HCT116 (cell line): ENCODE measurements around the gene RPRML. TPM values are rescaled to one million over a fixed set of nuclear protein-coding genes. Genes with fewer than 3 reads are reported as not detected.

ENCODE experiments used
- ATAC-seq: fragments of 200-7000 bp; cut with Tn5 transposase; 2 replicates; pipeline ENCODE4 v1.9.1; 2020; ENCODE audit warnings: mild to moderate bottlenecking, moderate library complexity
- BruUV-seq: library from RNA; stranded (reverse); fragments of 400-500 nt; replicated peaks from 2 replicates; lab custom pipeline; 2021; lab: Mats Ljungman, UMichigan
- CTCF ChIA-PET: fragments of 300-600 bp; sonication (Branson Sonifier 250); formaldehyde crosslinking; loops from one replicate; lab custom pipeline; 2021; ENCODE audit warnings: antibody characterized with exemption; lab: Charles Lee
- POLR2A ChIA-PET: fragments of 300-600, 350-600 bp; sonication (Branson Sonifier 250); formaldehyde crosslinking; loops from one replicate; lab custom pipeline; 2021; ENCODE audit warnings: antibody characterized with exemption; lab: Charles Lee
- RAD21 ChIA-PET, 2 experiments: fragments of 300-600 bp; sonication (Branson Sonifier 250); formaldehyde crosslinking; loops; one replicate each; lab custom pipeline; 2023; ENCODE audit warnings: low total read pairs in 2 of 2; ENCODE audit not compliant: uncharacterized antibody in 2 of 2, unreplicated experiment in 2 of 2, low non-redundant PET in 1 of 2; lab: Charles Lee
- DNase-seq: peaks from one replicate; pipeline ENCODE4 v3.0.0-alpha.2; 2010; ENCODE audit warnings: low read depth, low spot score
- H2AFZ ChIP-seq: fragments of 200-600 bp; shearing (Covaris generic), sonication (generic); 2 replicates; pipeline ENCODE4 v1.6.1; 2017; ENCODE audit warnings: low read depth, mixed run types, mixed read lengths, antibody characterized with exemption, low read length; ENCODE audit not compliant: poor library complexity, severe bottlenecking
- H3K27ac ChIP-seq: 2 replicates; pipeline ENCODE4 v1.5.1; 2012; ENCODE audit warnings: low read depth, low read length
- H3K27me3 ChIP-seq: fragments of 200-600 bp; sonication (generic); 2 replicates; pipeline ENCODE4 v1.6.1; 2016; ENCODE audit warnings: mixed run types, low read length, mixed read lengths; ENCODE audit not compliant: insufficient read depth
- H3K36me3 ChIP-seq, 2 experiments: fragments of 200-500 bp in 1 of 2; fragments of 200-600 bp in 1 of 2; sonication (Bioruptor generic) in 1 of 2; sonication (generic) in 1 of 2; 2 replicates each; pipeline versions ENCODE4 v1.5.1 to v1.6.1; 2014 to 2016; ENCODE audit warnings: low read length in 2 of 2, inconsistent platforms in 1 of 2, mixed read lengths in 1 of 2, mixed run types in 1 of 2; ENCODE audit not compliant: insufficient read depth in 2 of 2, control insufficient read depth in 1 of 2
- H3K4me1 ChIP-seq, 2 experiments: fragments of 200-600 bp in 1 of 2; sonication (generic) in 1 of 2; 2 replicates each; pipeline versions ENCODE4 v1.5.1 to v1.6.1; 2012 to 2017; ENCODE audit warnings: low read length in 2 of 2, inconsistent platforms in 1 of 2, mild to moderate bottlenecking in 1 of 2, mixed read lengths in 1 of 2, mixed run types in 1 of 2, moderate library complexity in 1 of 2; ENCODE audit not compliant: insufficient read depth in 2 of 2, control insufficient read depth in 1 of 2
- H3K4me2 ChIP-seq: fragments of 200-600 bp; sonication (generic); 2 replicates; pipeline ENCODE4 v1.6.1; 2017; ENCODE audit warnings: mixed run types, low read length, mixed read lengths
- H3K4me3 ChIP-seq, 2 experiments: fragments of 200-600 bp in 1 of 2; sonication (generic) in 1 of 2; replicated peaks in 1 of 2; 2 replicates each; pipeline ENCODE4 v1.5.1; 2011 to 2016; ENCODE audit warnings: low read length in 2 of 2, control low read depth in 1 of 2, low read depth in 1 of 2, mild to moderate bottlenecking in 1 of 2, mixed read lengths in 1 of 2, mixed run types in 1 of 2
- H3K79me2 ChIP-seq: fragments of 200-600 bp; sonication (generic); 2 replicates; pipeline ENCODE4 v1.6.1; 2017; ENCODE audit warnings: mild to moderate bottlenecking, mixed run types, low read length, moderate library complexity, mixed read lengths; ENCODE audit not compliant: insufficient read depth
- H3K9ac ChIP-seq: fragments of 200-600 bp; sonication (generic); 2 replicates; pipeline ENCODE4 v1.6.1; 2016; ENCODE audit warnings: low read length, mixed read lengths
- H3K9me2 ChIP-seq: fragments of 200-600 bp; sonication (generic), shearing (Covaris generic); 2 replicates; pipeline ENCODE4 v1.6.1; 2017; ENCODE audit warnings: mixed run types, mild to moderate bottlenecking, moderate library complexity; ENCODE audit not compliant: insufficient read depth
- H3K9me3 ChIP-seq, 2 experiments: fragments of 200-500 bp in 1 of 2; fragments of 200-600 bp in 1 of 2; sonication (Bioruptor generic) in 1 of 2; sonication (generic) in 1 of 2; 2 replicates each; pipeline ENCODE4 v1.6.1; 2014 to 2017; ENCODE audit warnings: low read length in 2 of 2, mixed read lengths in 2 of 2, inconsistent platforms in 1 of 2, low read depth in 1 of 2, mild to moderate bottlenecking in 1 of 2, mixed run types in 1 of 2, moderate library complexity in 1 of 2; ENCODE audit not compliant: control insufficient read depth in 1 of 2, insufficient read depth in 1 of 2
- H4K20me1 ChIP-seq: fragments of 200-600 bp; sonication (generic), shearing (Covaris generic); 2 replicates; pipeline ENCODE4 v1.6.1; 2017; ENCODE audit warnings: mixed run types, mild to moderate bottlenecking, moderate library complexity; ENCODE audit not compliant: insufficient read depth
- CEBPB ChIP-seq: IDR thresholded peaks from 2 replicates; pipeline ENCODE4 v1.6.1; 2012; ENCODE audit warnings: low read depth
- EZH2 ChIP-seq: fragments of 200-600 bp; sonication (generic); IDR thresholded peaks from 2 replicates; pipeline ENCODE4 v1.6.1; 2017; ENCODE audit warnings: antibody characterized with exemption, mixed run types
- EZH2phosphoT487 ChIP-seq: fragments of 200-600 bp; IDR thresholded peaks from 2 replicates; pipeline ENCODE4 v1.6.1; 2018; ENCODE audit warnings: antibody characterized with exemption, borderline replicate concordance
- FOSL1 ChIP-seq: IDR thresholded peaks from 2 replicates; pipeline ENCODE4 v1.6.1; 2012; ENCODE audit warnings: low read depth
- POLR2AphosphoS5 ChIP-seq: IDR thresholded peaks from 2 replicates; pipeline ENCODE4 v1.6.1; 2011; ENCODE audit warnings: mild to moderate bottlenecking, low read depth, low read length, moderate library complexity
- SRF ChIP-seq: IDR thresholded peaks from 2 replicates; pipeline ENCODE4 v1.6.1; 2012; ENCODE audit warnings: low read depth
- TCF7L2 ChIP-seq: IDR thresholded peaks from 2 replicates; pipeline ENCODE4 v1.7.0; 2011; ENCODE audit warnings: borderline replicate concordance, inconsistent platforms; ENCODE audit not compliant: insufficient read depth, insufficient read length; ENCODE audit errors: extremely low read depth
- YY1 ChIP-seq: IDR thresholded peaks from 2 replicates; pipeline ENCODE4 v1.6.1; 2011; ENCODE audit warnings: low read length, low read depth, moderate library complexity, mild to moderate bottlenecking; ENCODE audit not compliant: insufficient replicate concordance; ENCODE audit errors: extremely low read depth
- ZFX ChIP-seq: fragments of 450-650 bp; IDR thresholded peaks from 2 replicates; pipeline ENCODE4 v1.6.1; 2017
- intact Hi-C: fragments of 100-400 bp; cut with micrococcal nuclease; formaldehyde crosslinking; loops from 2 replicates; pipeline ENCODE4 v1.10.0; 2022
- total RNA-seq: library from RNA; stranded (reverse); gene quantifications from one replicate; pipeline ENCODE4 v1.2.1, GENCODE V29; 2021; ENCODE audit not compliant: unreplicated experiment
- TF ChIP-seq, protein P1 (sequence below), 3 experiments: fragments of 200-600 bp in 1 of 3; sonication (generic) in 1 of 3; IDR thresholded peaks in 2 of 3; conservative IDR thresholded peaks in 1 of 3; 2 replicates each; pipeline ENCODE4 v1.5.1; 2012 to 2017; ENCODE audit warnings: low read depth in 2 of 3, low read length in 2 of 3, antibody characterized with exemption in 1 of 3, borderline replicate concordance in 1 of 3, control low read depth in 1 of 3, mild to moderate bottlenecking in 1 of 3, mixed read lengths in 1 of 3, mixed run types in 1 of 3, moderate library complexity in 1 of 3; ENCODE audit not compliant: insufficient read depth in 1 of 3
- TF ChIP-seq, protein P2 (sequence below): IDR thresholded peaks from 2 replicates; pipeline ENCODE4 v1.6.1; 2012

The RPRML gene
- total RNA-seq, 1 experiment from 2014 or later, result not detected

DNA sequence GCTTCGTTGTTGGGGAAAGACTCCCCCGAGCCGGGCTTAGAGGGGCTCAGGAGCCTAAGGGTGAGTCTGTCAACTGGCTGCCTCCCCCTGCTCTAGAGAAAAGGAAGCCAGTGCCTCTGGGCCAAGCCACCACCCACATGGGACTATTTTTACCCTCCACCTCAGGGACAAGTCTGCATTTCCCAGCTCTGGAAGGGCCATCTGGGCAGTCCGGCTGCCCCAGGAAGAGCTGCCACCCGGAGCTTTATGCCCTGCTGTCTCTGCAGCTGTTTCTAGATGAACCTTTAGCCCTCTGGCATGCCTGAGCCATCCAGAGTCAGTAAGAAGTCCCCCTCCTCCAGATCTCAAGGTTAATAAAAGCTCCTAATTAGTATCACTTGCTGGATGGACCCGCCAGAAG, 5.3 kb upstream of the RPRML start:
- H3K27me3 ChIP-seq, result no peaks in the 10 kb centered on the region
- H3K79me2 ChIP-seq, result no peaks in the 10 kb centered on the region
- ChIA-PET RAD21 (no interaction called here), CTCF (interaction anchor here (1.4 kb wide), 1 partner anchor 42 kb away, joined by 5 read pairs; no protein-coding TSS in a partner anchor)
- H3K9me3 ChIP-seq, result no peaks in the 10 kb centered on the region
- H3K36me3 ChIP-seq, result no peaks in the 10 kb centered on the region
- H3K9me2 ChIP-seq, result no peaks in the 10 kb centered on the region
- H4K20me1 ChIP-seq, result no peaks in the 10 kb centered on the region
- H3K27ac ChIP-seq, result no peak overlapping the region
- intact Hi-C loops, result no loop called here
- H3K4me2 ChIP-seq, result no peak overlapping the region
- BruUV-seq, result no TSS peak
- H3K4me1 ChIP-seq, result peaks cover 4% of the 10 kb centered on the region in 2 experiments; a peak in 3 of 4 replicates
- no peak overlapping the region for H3K9ac ChIP-seq
- no peak for DNase-seq
- no peak for TF ChIP-seq TCF7L2
- no peak for TF ChIP-seq POLR2AphosphoS5
- TF ChIP-seq SRF, result no peak
- TF ChIP-seq EZH2phosphoT487, result no peak
- TF ChIP-seq FOSL1, result no peak
- TF ChIP-seq, protein P1, sequence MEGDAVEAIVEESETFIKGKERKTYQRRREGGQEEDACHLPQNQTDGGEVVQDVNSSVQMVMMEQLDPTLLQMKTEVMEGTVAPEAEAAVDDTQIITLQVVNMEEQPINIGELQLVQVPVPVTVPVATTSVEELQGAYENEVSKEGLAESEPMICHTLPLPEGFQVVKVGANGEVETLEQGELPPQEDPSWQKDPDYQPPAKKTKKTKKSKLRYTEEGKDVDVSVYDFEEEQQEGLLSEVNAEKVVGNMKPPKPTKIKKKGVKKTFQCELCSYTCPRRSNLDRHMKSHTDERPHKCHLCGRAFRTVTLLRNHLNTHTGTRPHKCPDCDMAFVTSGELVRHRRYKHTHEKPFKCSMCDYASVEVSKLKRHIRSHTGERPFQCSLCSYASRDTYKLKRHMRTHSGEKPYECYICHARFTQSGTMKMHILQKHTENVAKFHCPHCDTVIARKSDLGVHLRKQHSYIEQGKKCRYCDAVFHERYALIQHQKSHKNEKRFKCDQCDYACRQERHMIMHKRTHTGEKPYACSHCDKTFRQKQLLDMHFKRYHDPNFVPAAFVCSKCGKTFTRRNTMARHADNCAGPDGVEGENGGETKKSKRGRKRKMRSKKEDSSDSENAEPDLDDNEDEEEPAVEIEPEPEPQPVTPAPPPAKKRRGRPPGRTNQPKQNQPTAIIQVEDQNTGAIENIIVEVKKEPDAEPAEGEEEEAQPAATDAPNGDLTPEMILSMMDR (IDR thresholded peaks at IDR 0.05 in 2 of 3, conservative IDR thresholded peaks at IDR 0.05 in 1 of 3; ENCODE audit: borderline replicate concordance in 1 of 3, insufficient read depth in 1 of 3, low read depth in 2 of 3, low read length in 2 of 3), result no peak
- TF ChIP-seq, protein P2, sequence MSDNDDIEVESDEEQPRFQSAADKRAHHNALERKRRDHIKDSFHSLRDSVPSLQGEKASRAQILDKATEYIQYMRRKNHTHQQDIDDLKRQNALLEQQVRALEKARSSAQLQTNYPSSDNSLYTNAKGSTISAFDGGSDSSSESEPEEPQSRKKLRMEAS, result no peak
- no peak for TF ChIP-seq YY1
- TF ChIP-seq ZFX, result no peak
- TF ChIP-seq EZH2, result no peak
- no peak for TF ChIP-seq CEBPB
- TF ChIP-seq, all 23 proteins: peak for 0
- Histone ChIP-seq H2AFZ (no peak overlapping the region), H3K4me3 (no peak overlapping the region)
- no peak for ATAC-seq
- POLR2A ChIA-PET, result interaction anchor here (0.6 kb wide), 1 partner anchor 83 kb away, joined by 4 read pairs; no protein-coding TSS in a partner anchor
